ENCODE data around the gene CAMK1D.
A peak's percentile ranks its signal among the peaks of the same experiment; 100 is the strongest.

The CAMK1D gene

GRCh38 chr10:12769323-12770044 is 420.1 kb downstream of the CAMK1D start:
- DNase-seq (ENCODE audit: low read depth), result no peak

GRCh38 chr10:12771981-12772760 is 422.8 kb downstream of the CAMK1D start:
- no peak for DNase-seq (ENCODE audit: low read depth)

- no peak for DNase-seq (ENCODE audit: low read depth)
Observed at GRCh38 chr10:12772797-12773587, 423.6 kb downstream of the CAMK1D start.

- no peak for DNase-seq (ENCODE audit: low read depth)
Observed at GRCh38 chr10:12774204-12774894, 425.0 kb downstream of the CAMK1D start.

- no peak for DNase-seq (ENCODE audit: low read depth)
Observed at GRCh38 chr10:12777840-12778585, 428.7 kb downstream of the CAMK1D start.

- no peak for DNase-seq (ENCODE audit: low read depth)
Observed at GRCh38 chr10:12780634-12781601, 431.6 kb downstream of the CAMK1D start.

- DNase-seq (ENCODE audit: low read depth), result no peak
Observed at GRCh38 chr10:12781976-12782375, 432.6 kb downstream of the CAMK1D start.

- DNase-seq (ENCODE audit: low read depth), result peak; percentile 10
Observed at GRCh38 chr10:12782537-12782936, 433.2 kb downstream of the CAMK1D start.

GRCh38 chr10:12783293-12783692 is 433.9 kb downstream of the CAMK1D start:
- DNase-seq (ENCODE audit: low read depth), result no peak

- no peak for DNase-seq (ENCODE audit: low read depth)
Observed at GRCh38 chr10:12784646-12785045, 435.3 kb downstream of the CAMK1D start.

GRCh38 chr10:12785415-12785831 is 436.1 kb downstream of the CAMK1D start:
- DNase-seq (ENCODE audit: low read depth), result no peak

- DNase-seq (ENCODE audit: low read depth), result no peak
Observed at GRCh38 chr10:12787297-12787696, 437.9 kb downstream of the CAMK1D start.

GRCh38 chr10:12788277-12788676 is 438.9 kb downstream of the CAMK1D start:
- no peak for DNase-seq (ENCODE audit: low read depth)

GRCh38 chr10:12790270-12790669 is 440.9 kb downstream of the CAMK1D start:
- no peak for DNase-seq (ENCODE audit: low read depth)

- DNase-seq (ENCODE audit: low read depth), result no peak
Observed at GRCh38 chr10:12791728-12792127, 442.4 kb downstream of the CAMK1D start.

GRCh38 chr10:12792889-12793556 is 443.7 kb downstream of the CAMK1D start:
- no peak for DNase-seq (ENCODE audit: low read depth)

GRCh38 chr10:12795315-12796110 is 446.2 kb downstream of the CAMK1D start:
- no peak for DNase-seq (ENCODE audit: low read depth)

GRCh38 chr10:12796401-12797160 is 447.2 kb downstream of the CAMK1D start:
- DNase-seq (ENCODE audit: low read depth), result no peak
